SIG-M5 treated with dmso at 0.1 percent for 504 hours (cell line): ENCODE data around the gene TM4SF5.

ENCODE experiments used
- DNase-seq: peaks from one replicate; lab custom pipeline; 2025; ENCODE audit not compliant: unreplicated experiment; lab: John Stamatoyannopoulos, UW

Gene TM4SF5

GRCh38 chr17:4744999-4745969, 26.4 kb upstream of the TM4SF5 start:
- DNase-seq, result no peak

GRCh38 chr17:4747847-4748246, 23.8 kb upstream of the TM4SF5 start:
- peak; percentile 43 for DNase-seq

GRCh38 chr17:4748686-4749085, 23.0 kb upstream of the TM4SF5 start:
- no peak for DNase-seq

GRCh38 chr17:4750606-4751005, 21.1 kb upstream of the TM4SF5 start:
- DNase-seq, result no peak

GRCh38 chr17:4751932-4752331, 19.8 kb upstream of the TM4SF5 start:
- DNase-seq, result no peak

- no peak for DNase-seq
These were observed 18.3 kb upstream of the TM4SF5 start for GRCh38 chr17:4753392-4753791.

- DNase-seq, result peak; percentile 41
These were observed 11.9 kb upstream of the TM4SF5 start for GRCh38 chr17:4759776-4760236.

GRCh38 chr17:4764595-4764994, 7.1 kb upstream of the TM4SF5 start:
- DNase-seq, result peak; percentile 78

- DNase-seq, result peak; percentile 51
These were observed 5.5 kb upstream of the TM4SF5 start for GRCh38 chr17:4766201-4766600.

- no peak for DNase-seq
These were observed 5.0 kb upstream of the TM4SF5 start for GRCh38 chr17:4766723-4767122.

GRCh38 chr17:4768298-4768697, 3.4 kb upstream of the TM4SF5 start:
- DNase-seq, result peak; percentile 17

GRCh38 chr17:4769628-4770027, 2.1 kb upstream of the TM4SF5 start:
- no peak for DNase-seq

GRCh38 chr17:4772235-4772613, 538 bp downstream of the TM4SF5 start:
- no peak for DNase-seq

- DNase-seq, result no peak
These were observed 6.5 kb downstream of the TM4SF5 start for GRCh38 chr17:4777969-4778760.

GRCh38 chr17:4780325-4780955, 8.8 kb downstream of the TM4SF5 start:
- DNase-seq, result no peak

GRCh38 chr17:4782652-4783051, 11.0 kb downstream of the TM4SF5 start:
- DNase-seq, result no peak

GRCh38 chr17:4785311-4786105, 13.8 kb downstream of the TM4SF5 start:
- DNase-seq, result no peak

GRCh38 chr17:4786106-4786511, 14.4 kb downstream of the TM4SF5 start, which contains the start of gene VMO1:
Gene VMO1 (minus strand): TSS chr17:4786364. CDS start chr17:4786352, 12 bp downstream.
- no peak for DNase-seq

GRCh38 chr17:4786516-4786915, 14.8 kb downstream of the TM4SF5 start:
- DNase-seq, result no peak

- no peak for DNase-seq
These were observed 16.6 kb downstream of the TM4SF5 start for GRCh38 chr17:4788159-4788806.
